H54 (cell line): ENCODE measurements around the gene ANXA9.

Experiments
- DNase-seq: peaks from one replicate; pipeline ENCODE4 v3.0.0; 2011; ENCODE audit warnings: low spot score, mixed read lengths; ENCODE audit not compliant: insufficient read length
- FAIRE-seq: peaks from 3 replicates; lab custom pipeline; 2011; peaks lifted over from hg19 to GRCh38; lab: Jason Lieb, UNC
- POLR2A ChIP-seq: IDR thresholded peaks from 2 replicates; pipeline ENCODE4 v1.6.1; 2011; ENCODE audit warnings: low read depth, mild to moderate bottlenecking, low read length

Gene ANXA9

GRCh38 chr1:150981805-150982712, at the start of gene ANXA9:
TSS of gene ANXA9 (plus strand) at chr1:150982292. CDS start at chr1:150983106, 814 bp downstream.
- TF ChIP-seq POLR2A, result no peak
- DNase-seq (peak; percentile 91), FAIRE-seq (no peak)

- TF ChIP-seq POLR2A, result no peak
- DNase-seq (no peak), FAIRE-seq (no peak)
These were observed 37.2 kb upstream of the ANXA9 start for GRCh38 chr1:150944856-150945255.

GRCh38 chr1:150954708-150955107, 27.4 kb upstream of the ANXA9 start:
- no peak for FAIRE-seq
- no peak for TF ChIP-seq POLR2A
- DNase-seq, result no peak

GRCh38 chr1:150955280-150955679, 26.8 kb upstream of the ANXA9 start:
- no peak for TF ChIP-seq POLR2A
- FAIRE-seq (no peak), DNase-seq (no peak)

GRCh38 chr1:150957666-150958065, 24.4 kb upstream of the ANXA9 start:
- no peak for DNase-seq
- no peak for TF ChIP-seq POLR2A
- FAIRE-seq, result no peak

- no peak for FAIRE-seq
- TF ChIP-seq POLR2A, result no peak
These were observed 21.4 kb upstream of the ANXA9 start for GRCh38 chr1:150960646-150961045.

GRCh38 chr1:150961756-150962155, 20.3 kb upstream of the ANXA9 start:
- DNase-seq, result no peak
- no peak for FAIRE-seq
- no peak for TF ChIP-seq POLR2A

More at GRCh38 chr1:150960646-150961045, 21.4 kb upstream of the ANXA9 start:
- DNase-seq, result no peak

- DNase-seq (no peak), FAIRE-seq (no peak)
- TF ChIP-seq POLR2A, result no peak
These were observed 18.6 kb upstream of the ANXA9 start for GRCh38 chr1:150963321-150964163.

- DNase-seq (no peak), FAIRE-seq (no peak)
- no peak for TF ChIP-seq POLR2A
These were observed 18.0 kb upstream of the ANXA9 start for GRCh38 chr1:150964164-150964489.

GRCh38 chr1:150965605-150966004, 16.5 kb upstream of the ANXA9 start:
- DNase-seq (no peak), FAIRE-seq (no peak)

GRCh38 chr1:150966011-150966410, 16.1 kb upstream of the ANXA9 start:
- DNase-seq, result no peak
- TF ChIP-seq POLR2A, result no peak
- no peak for FAIRE-seq

More at GRCh38 chr1:150965605-150966004, 16.5 kb upstream of the ANXA9 start:
- TF ChIP-seq POLR2A, result no peak

GRCh38 chr1:150967936-150968335, 14.2 kb upstream of the ANXA9 start:
- no peak for DNase-seq
- no peak for TF ChIP-seq POLR2A
- FAIRE-seq, result no peak

- FAIRE-seq (no peak), DNase-seq (no peak)
- TF ChIP-seq POLR2A, result no peak
These were observed 13.6 kb upstream of the ANXA9 start for GRCh38 chr1:150968491-150968890.

- FAIRE-seq (no peak), DNase-seq (no peak)
- TF ChIP-seq POLR2A, result no peak
These were observed 12.5 kb upstream of the ANXA9 start for GRCh38 chr1:150969626-150970025.
